ENCODE results near the gene CDC42BPA. TPM values are rescaled to one million over a fixed set of nuclear protein-coding genes. Genes with fewer than 3 reads are reported as not detected.

CDC42BPA gene
- total and polyA plus RNA-seq, 2 donors from 2014 or later, result 11.2 to 60.7 TPM

- Histone ChIP-seq H3K4me1 (ENCODE audit: control insufficient read depth in 2 of 3, insufficient read depth in 2 of 3, low read depth in 1 of 3, low read length in 3 of 3) (peaks cover 0 to 4% (median 0%) of the 10 kb centered on the region in 3 donors), H3K27ac (ENCODE audit: low read depth in 2 of 2, low read length in 2 of 2) (no peak overlapping the region), H3K36me3 (ENCODE audit: control insufficient read depth in 2 of 3, insufficient read depth in 3 of 3, low read length in 3 of 3) (peaks cover 0 to 7% (median 0%) of the 10 kb centered on the region in 3 donors), H3K9me3 (ENCODE audit: control insufficient read depth in 2 of 3, insufficient read depth in 1 of 3, low read length in 3 of 3) (peaks cover 0 to 1% (median 0%) of the 10 kb centered on the region in 3 donors), H3K9ac (ENCODE audit: low read length in 3 of 3) (no peak overlapping the region), H3K4me3 (ENCODE audit: low read length in 3 of 3) (no peak overlapping the region), H3K27me3 (ENCODE audit: control insufficient read depth, insufficient read depth, low read length) (no peaks in the 10 kb centered on the region)
- FAIRE-seq (no peak), DNase-seq (peak in 1 of 5 donors; percentile 73)
- TF ChIP-seq CTCF (IDR thresholded peaks at IDR 0.05; ENCODE audit: borderline replicate concordance, extremely low read depth, insufficient read depth), result no peak
- intact Hi-C loops (cut with DNase I), result no loop called here
Measured at GRCh38 chr1:226965581-226966440, 352.5 kb downstream of the CDC42BPA start.

- no peaks in the 10 kb centered on the region for H3K9me3 ChIP-seq (ENCODE audit: control insufficient read depth in 2 of 3, insufficient read depth in 1 of 3, low read length in 3 of 3)
- intact Hi-C loops (cut with DNase I), result no loop called here
- no peak overlapping the region for H3K9ac ChIP-seq (ENCODE audit: low read length in 3 of 3)
- no peak overlapping the region for H3K27ac ChIP-seq (ENCODE audit: low read depth in 2 of 2, low read length in 2 of 2)
- no peak for FAIRE-seq
- peaks cover 0 to 4% (median 0%) of the 10 kb centered on the region in 3 donors for H3K4me1 ChIP-seq (ENCODE audit: control insufficient read depth in 2 of 3, insufficient read depth in 2 of 3, low read depth in 1 of 3, low read length in 3 of 3)
- TF ChIP-seq CTCF (IDR thresholded peaks at IDR 0.05; ENCODE audit: borderline replicate concordance, extremely low read depth, insufficient read depth), result no peak
- no peak overlapping the region for H3K4me3 ChIP-seq (ENCODE audit: low read length in 3 of 3)
- no peaks in the 10 kb centered on the region for H3K27me3 ChIP-seq (ENCODE audit: control insufficient read depth, insufficient read depth, low read length)
- H3K36me3 ChIP-seq (ENCODE audit: control insufficient read depth in 2 of 3, insufficient read depth in 3 of 3, low read length in 3 of 3), result peaks cover 0 to 4% (median 0%) of the 10 kb centered on the region in 3 donors
- peak in 1 of 5 donors; percentile 61 for DNase-seq
Measured at GRCh38 chr1:226964611-226965486, 353.4 kb downstream of the CDC42BPA start.

- TF ChIP-seq CTCF (IDR thresholded peaks at IDR 0.05; ENCODE audit: borderline replicate concordance, extremely low read depth, insufficient read depth), result no peak
- DNase-seq, result no peak
- Histone ChIP-seq H3K4me1 (ENCODE audit: control insufficient read depth in 2 of 3, insufficient read depth in 2 of 3, low read depth in 1 of 3, low read length in 3 of 3) (peaks cover 0 to 4% (median 0%) of the 10 kb centered on the region in 3 donors), H3K4me3 (ENCODE audit: low read length in 3 of 3) (no peak overlapping the region), H3K27me3 (ENCODE audit: control insufficient read depth, insufficient read depth, low read length) (no peaks in the 10 kb centered on the region), H3K9me3 (ENCODE audit: control insufficient read depth in 2 of 3, insufficient read depth in 1 of 3, low read length in 3 of 3) (no peaks in the 10 kb centered on the region), H3K27ac (ENCODE audit: low read depth in 2 of 2, low read length in 2 of 2) (no peak overlapping the region), H3K36me3 (ENCODE audit: control insufficient read depth in 2 of 3, insufficient read depth in 3 of 3, low read length in 3 of 3) (peaks cover 0 to 4% (median 0%) of the 10 kb centered on the region in 3 donors), H3K9ac (ENCODE audit: low read length in 3 of 3) (no peak overlapping the region)
- FAIRE-seq, result no peak
- intact Hi-C loops (cut with DNase I), result no loop called here
Measured at GRCh38 chr1:226964068-226964425, 354.2 kb downstream of the CDC42BPA start.
